Measurements from ENCODE around the gene EXOC4.

The EXOC4 gene

GRCh38 chr7:133703547-133703946 lies 450.7 kb downstream of the EXOC4 start:
- POLR2A ChIA-PET = no interaction called here
- TF ChIP-seq ZNF366 (tag by site-specific recombination; conservative IDR thresholded peaks at IDR 0.05) (no peak), ZNF433 (tag by site-specific recombination; IDR thresholded peaks at IDR 0.05; ENCODE audit: low read depth) (no peak), ZNF140 (tag by site-specific recombination; IDR thresholded peaks at IDR 0.05) (no peak), TCF7L2 (IDR thresholded peaks at IDR 0.05; ENCODE audit: borderline replicate concordance, low read depth, low read length) (no peak), ZNF621 (tag by site-specific recombination; IDR thresholded peaks at IDR 0.05) (no peak), SP2 (tag by site-specific recombination; IDR thresholded peaks at IDR 0.05) (no peak), ZFP3 (tag by site-specific recombination; IDR thresholded peaks at IDR 0.05; ENCODE audit: low read depth) (no peak), ZNF785 (tag by site-specific recombination; IDR thresholded peaks at IDR 0.05) (no peak), ZNF16 (tag by site-specific recombination; IDR thresholded peaks at IDR 0.05; ENCODE audit: low read depth) (no peak), ZNF324 (tag by site-specific recombination; IDR thresholded peaks at IDR 0.05) (no peak), FEZF1 (tag by site-specific recombination; IDR thresholded peaks at IDR 0.05) (no peak), ZNF335 (tag by site-specific recombination; conservative IDR thresholded peaks at IDR 0.05) (no peak), ZNF571 (tag by site-specific recombination; IDR thresholded peaks at IDR 0.05) (no peak), KLF7 (tag by site-specific recombination; IDR thresholded peaks at IDR 0.05; ENCODE audit: borderline replicate concordance) (no peak)
- TF ChIP-seq, protein P1, sequence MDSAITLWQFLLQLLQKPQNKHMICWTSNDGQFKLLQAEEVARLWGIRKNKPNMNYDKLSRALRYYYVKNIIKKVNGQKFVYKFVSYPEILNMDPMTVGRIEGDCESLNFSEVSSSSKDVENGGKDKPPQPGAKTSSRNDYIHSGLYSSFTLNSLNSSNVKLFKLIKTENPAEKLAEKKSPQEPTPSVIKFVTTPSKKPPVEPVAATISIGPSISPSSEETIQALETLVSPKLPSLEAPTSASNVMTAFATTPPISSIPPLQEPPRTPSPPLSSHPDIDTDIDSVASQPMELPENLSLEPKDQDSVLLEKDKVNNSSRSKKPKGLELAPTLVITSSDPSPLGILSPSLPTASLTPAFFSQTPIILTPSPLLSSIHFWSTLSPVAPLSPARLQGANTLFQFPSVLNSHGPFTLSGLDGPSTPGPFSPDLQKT (IDR thresholded peaks at IDR 0.05; ENCODE audit: borderline replicate concordance, low read depth, low read length) = no peak
- Histone ChIP-seq H3K27ac (ENCODE audit: extremely low read depth, low read depth, low read length) (no peak overlapping the region), H3K36me3 (ENCODE audit: control insufficient read depth in 2 of 2, insufficient read depth in 1 of 2, low read length in 2 of 2) (no peaks in the 10 kb centered on the region), H3K9me3 (ENCODE audit: control insufficient read depth, insufficient read depth, low read depth, low read length) (no peaks in the 10 kb centered on the region), H3K4me3 (ENCODE audit: low read depth, low read length) (no peak overlapping the region), H3K4me1 (ENCODE audit: control insufficient read depth, insufficient read depth, low read length) (no peaks in the 10 kb centered on the region)
- CTCF ChIA-PET = interaction anchor here (0.6 to 1.2 kb wide), 2 partner anchors 27 to 173 kb away, joined by 4 to 5 read pairs; no protein-coding TSS in a partner anchor

DNA sequence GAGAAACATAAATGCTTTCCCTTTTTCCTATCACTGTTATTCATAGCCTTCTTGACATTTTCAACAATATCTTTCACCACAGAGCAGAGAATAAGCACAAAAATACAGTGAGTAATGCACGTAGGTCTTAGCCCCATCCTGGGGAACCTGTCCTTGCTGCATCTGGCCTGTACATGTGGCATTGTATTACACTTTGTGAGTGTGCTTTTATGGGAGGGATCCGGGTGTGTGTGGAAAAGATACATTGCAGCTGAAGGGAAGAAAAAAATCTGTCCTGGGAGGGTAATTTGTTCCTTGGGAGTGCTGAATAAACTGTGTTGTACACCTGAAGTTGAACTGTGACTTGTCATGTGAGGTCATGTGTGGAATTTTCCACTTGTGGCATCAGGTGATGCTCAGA lies 451.6 kb downstream of the EXOC4 start:
- Histone ChIP-seq H3K9me3 (ENCODE audit: control insufficient read depth, insufficient read depth, low read depth, low read length) (no peaks in the 10 kb centered on the region), H3K36me3 (ENCODE audit: control insufficient read depth in 2 of 2, insufficient read depth in 1 of 2, low read length in 2 of 2) (no peaks in the 10 kb centered on the region), H3K4me3 (ENCODE audit: low read depth, low read length) (no peak overlapping the region), H3K4me1 (ENCODE audit: control insufficient read depth, insufficient read depth, low read length) (no peaks in the 10 kb centered on the region), H3K27ac (ENCODE audit: extremely low read depth, low read depth, low read length) (no peak overlapping the region)
- CTCF ChIA-PET = interaction anchor here (0.7 to 1.2 kb wide), 2 partner anchors 16 to 28 kb away, joined by 3 to 5 read pairs; no protein-coding TSS in a partner anchor
- POLR2A ChIA-PET = no interaction called here
- TF ChIP-seq ZNF24 (tag by site-specific recombination; IDR thresholded peaks at IDR 0.05) (no peak), SALL2 (tag by site-specific recombination; IDR thresholded peaks at IDR 0.05; ENCODE audit: borderline replicate concordance) (no peak), ZNF175 (tag by site-specific recombination; IDR thresholded peaks at IDR 0.05) (no peak), ZNF23 (tag by site-specific recombination; IDR thresholded peaks at IDR 0.05; ENCODE audit: borderline replicate concordance) (no peak), ZNF830 (tag by site-specific recombination; IDR thresholded peaks at IDR 0.05; ENCODE audit: low read depth) (no peak), ZNF843 (tag by site-specific recombination; IDR thresholded peaks at IDR 0.05) (no peak), ZNF214 (tag by site-specific recombination; IDR thresholded peaks at IDR 0.05; ENCODE audit: borderline replicate concordance) (no peak), ZNF202 (tag by site-specific recombination; IDR thresholded peaks at IDR 0.05; ENCODE audit: borderline replicate concordance) (no peak), ZNF768 (tag by site-specific recombination; IDR thresholded peaks at IDR 0.05) (no peak), ZNF561 (tag by site-specific recombination; IDR thresholded peaks at IDR 0.05; ENCODE audit: borderline replicate concordance) (no peak), BCL11B (tag by site-specific recombination; IDR thresholded peaks at IDR 0.05; ENCODE audit: low read depth) (no peak), YY1 (tag by site-specific recombination; IDR thresholded peaks at IDR 0.05) (no peak), ZBTB21 (tag by site-specific recombination; IDR thresholded peaks at IDR 0.05) (no peak), ZNF26 (tag by site-specific recombination; IDR thresholded peaks at IDR 0.05) (no peak), ZNF114 (tag by site-specific recombination; IDR thresholded peaks at IDR 0.05) (no peak), ZNF701 (tag by site-specific recombination; IDR thresholded peaks at IDR 0.05) (no peak), ZNF248 (tag by site-specific recombination; IDR thresholded peaks at IDR 0.05) (no peak), GFI1B (tag by site-specific recombination; IDR thresholded peaks at IDR 0.05) (no peak)
